A673 (cell line): Measurements from ENCODE around the gene CAPZB. TPM values are rescaled to one million over a fixed set of nuclear protein-coding genes. Genes with fewer than 3 reads are reported as not detected.

Experiments
- BruUV-seq: library from RNA; stranded (reverse); fragments of 400-500 nt; replicated peaks from 2 replicates; lab custom pipeline; 2021; lab: Mats Ljungman, UMichigan
- CTCF ChIA-PET: fragments of 300-600 bp; sonication (Branson Sonifier 250); formaldehyde crosslinking; loops from one replicate; lab custom pipeline; 2022; ENCODE audit warnings: antibody characterized with exemption; lab: Charles Lee
- POLR2A ChIA-PET: fragments of 300-600 bp; sonication (Branson Sonifier 250); formaldehyde crosslinking; loops from one replicate; lab custom pipeline; 2022; ENCODE audit warnings: antibody characterized with exemption; ENCODE audit not compliant: low non-redundant PET; lab: Charles Lee
- DNase-seq: peaks from one replicate; pipeline ENCODE4 v3.0.0-alpha.2; 2015; ENCODE audit warnings: low spot score
- H3K27ac ChIP-seq: fragments of 200-600 bp; sonication (generic); 2 replicates; pipeline ENCODE4 v1.5.1; 2016; ENCODE audit warnings: mixed run types, low read depth, mild to moderate bottlenecking, mixed read lengths, antibody characterized with exemption, low read length; ENCODE audit not compliant: poor library complexity, severe bottlenecking
- H3K27me3 ChIP-seq: fragments of 200-600 bp; sonication (generic); replicated peaks from 2 replicates; pipeline ENCODE4 v1.6.1; 2017; ENCODE audit warnings: mixed run types, low read depth, mild to moderate bottlenecking, mixed read lengths, antibody characterized with exemption, low read length; ENCODE audit not compliant: insufficient read depth, poor library complexity
- H3K36me3 ChIP-seq: fragments of 200-600 bp; sonication (generic); 2 replicates; pipeline ENCODE4 v1.6.1; 2016; ENCODE audit warnings: mixed run types, mild to moderate bottlenecking, mixed read lengths, antibody characterized with exemption, low read length; ENCODE audit not compliant: insufficient read depth, poor library complexity, severe bottlenecking
- H3K4me1 ChIP-seq: fragments of 200-600 bp; sonication (generic); 2 replicates; pipeline ENCODE4 v1.6.1; 2017; ENCODE audit warnings: mixed run types, mild to moderate bottlenecking, mixed read lengths, antibody characterized with exemption, low read length; ENCODE audit not compliant: insufficient read depth, poor library complexity, severe bottlenecking
- H3K4me3 ChIP-seq: fragments of 200-600 bp; sonication (generic); 2 replicates; pipeline ENCODE4 v1.5.1; 2016; ENCODE audit warnings: low read depth, mixed run types, mild to moderate bottlenecking, mixed read lengths, low read length; ENCODE audit not compliant: poor library complexity, severe bottlenecking
- H3K9me3 ChIP-seq: fragments of 200-600 bp; sonication (generic); 2 replicates; pipeline ENCODE4 v1.6.1; 2016; ENCODE audit warnings: mixed run types, low read depth, mild to moderate bottlenecking, mixed read lengths, antibody characterized with exemption, low read length; ENCODE audit not compliant: poor library complexity, severe bottlenecking
- CTCF ChIP-seq: fragments of 300-800, 200-600 bp; sonication (generic); conservative IDR thresholded peaks from 2 replicates; pipeline ENCODE4 v1.5.1; 2017; ENCODE audit warnings: low read depth, mild to moderate bottlenecking, antibody characterized with exemption, low read length, moderate library complexity, mixed read lengths
- EZH2 ChIP-seq: fragments of 200-600 bp; sonication (generic); IDR thresholded peaks from 2 replicates; pipeline ENCODE4 v1.6.1; 2017; ENCODE audit warnings: borderline replicate concordance, low read depth, mild to moderate bottlenecking, mixed read lengths, antibody characterized with exemption, low read length; ENCODE audit not compliant: poor library complexity, severe bottlenecking
- intact Hi-C: fragments of 100-400 bp; cut with micrococcal nuclease; formaldehyde crosslinking; loops from one replicate; pipeline ENCODE4 v1.10.0; 2022; ENCODE audit not compliant: unreplicated experiment
- total RNA-seq: library from RNA; stranded (reverse); gene quantifications from 2 replicates; pipeline ENCODE4 v1.2.3, GENCODE V29; 2021

CAPZB gene
- total RNA-seq, 1 experiment from 2014 or later: 214 TPM

DNA sequence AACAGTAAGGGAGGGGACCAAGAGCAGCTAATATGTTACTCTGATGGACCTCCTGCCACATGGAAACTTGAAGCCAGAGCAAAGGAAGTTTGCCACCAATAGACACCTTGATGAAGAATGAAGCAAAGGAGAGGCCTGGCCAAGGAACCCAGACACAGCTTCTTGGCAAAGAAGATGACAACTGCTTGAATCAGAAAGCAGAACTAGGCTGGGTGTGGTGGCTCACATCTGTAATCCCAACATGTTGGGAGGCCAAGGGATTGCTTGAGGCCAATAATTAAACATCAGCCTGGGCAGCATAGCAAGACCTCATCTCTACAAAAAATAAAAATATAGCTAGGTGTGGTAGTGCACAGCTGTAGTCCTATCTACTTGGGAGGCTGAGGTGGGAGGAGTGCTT is 31.7 kb upstream of the CAPZB start:
- Histone ChIP-seq H3K4me3 (no peak overlapping the region), H3K4me1 (no peaks in the 10 kb centered on the region), H3K36me3 (no peaks in the 10 kb centered on the region), H3K9me3 (no peaks in the 10 kb centered on the region), H3K27ac (no peak overlapping the region), H3K27me3 (no peaks in the 10 kb centered on the region)
- no peak for DNase-seq
- TF ChIP-seq CTCF (no peak), EZH2 (no peak)
- intact Hi-C loops: no loop called here
- no TSS peak for BruUV-seq
- ChIA-PET CTCF (no interaction called here), POLR2A (no interaction called here)

GRCh38 chr1:19515201-19515600 is 29.9 kb upstream of the CAPZB start:
- POLR2A ChIA-PET: no interaction called here
- no TSS peak for BruUV-seq
- intact Hi-C loops: no loop called here
- Histone ChIP-seq H3K36me3 (no peaks in the 10 kb centered on the region), H3K27me3 (no peaks in the 10 kb centered on the region), H3K4me1 (no peaks in the 10 kb centered on the region), H3K9me3 (no peaks in the 10 kb centered on the region), H3K4me3 (no peak overlapping the region), H3K27ac (no peak overlapping the region)
- TF ChIP-seq CTCF: no peak
- no peak for TF ChIP-seq EZH2
- DNase-seq: no peak
- CTCF ChIA-PET: interaction anchor here (0.5 to 0.6 kb wide), 2 partner anchors 8 to 213 kb away, joined by 4 read pairs; no protein-coding TSS in a partner anchor

- no peak overlapping the region for H3K4me3 ChIP-seq
- ChIA-PET POLR2A (no interaction called here), CTCF (interaction anchor here (0.5 kb wide), 1 partner anchor 9 kb away, joined by 4 read pairs; no protein-coding TSS in a partner anchor)
- TF ChIP-seq CTCF (no peak), EZH2 (no peak)
- H3K36me3 ChIP-seq: no peaks in the 10 kb centered on the region
- BruUV-seq: no TSS peak
- no peak overlapping the region for H3K27ac ChIP-seq
- no peak for DNase-seq
- H3K27me3 ChIP-seq: no peaks in the 10 kb centered on the region
- no peaks in the 10 kb centered on the region for H3K4me1 ChIP-seq
- H3K9me3 ChIP-seq: no peaks in the 10 kb centered on the region
- intact Hi-C loops: no loop called here
These were observed 29.1 kb upstream of the CAPZB start for GRCh38 chr1:19514391-19514831.
